Measurements from ENCODE around the gene BBS2.

BBS2 gene, protein sequence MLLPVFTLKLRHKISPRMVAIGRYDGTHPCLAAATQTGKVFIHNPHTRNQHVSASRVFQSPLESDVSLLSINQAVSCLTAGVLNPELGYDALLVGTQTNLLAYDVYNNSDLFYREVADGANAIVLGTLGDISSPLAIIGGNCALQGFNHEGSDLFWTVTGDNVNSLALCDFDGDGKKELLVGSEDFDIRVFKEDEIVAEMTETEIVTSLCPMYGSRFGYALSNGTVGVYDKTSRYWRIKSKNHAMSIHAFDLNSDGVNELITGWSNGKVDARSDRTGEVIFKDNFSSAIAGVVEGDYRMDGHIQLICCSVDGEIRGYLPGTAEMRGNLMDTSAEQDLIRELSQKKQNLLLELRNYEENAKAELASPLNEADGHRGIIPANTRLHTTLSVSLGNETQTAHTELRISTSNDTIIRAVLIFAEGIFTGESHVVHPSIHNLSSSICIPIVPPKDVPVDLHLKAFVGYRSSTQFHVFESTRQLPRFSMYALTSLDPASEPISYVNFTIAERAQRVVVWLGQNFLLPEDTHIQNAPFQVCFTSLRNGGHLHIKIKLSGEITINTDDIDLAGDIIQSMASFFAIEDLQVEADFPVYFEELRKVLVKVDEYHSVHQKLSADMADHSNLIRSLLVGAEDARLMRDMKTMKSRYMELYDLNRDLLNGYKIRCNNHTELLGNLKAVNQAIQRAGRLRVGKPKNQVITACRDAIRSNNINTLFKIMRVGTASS

DNA sequence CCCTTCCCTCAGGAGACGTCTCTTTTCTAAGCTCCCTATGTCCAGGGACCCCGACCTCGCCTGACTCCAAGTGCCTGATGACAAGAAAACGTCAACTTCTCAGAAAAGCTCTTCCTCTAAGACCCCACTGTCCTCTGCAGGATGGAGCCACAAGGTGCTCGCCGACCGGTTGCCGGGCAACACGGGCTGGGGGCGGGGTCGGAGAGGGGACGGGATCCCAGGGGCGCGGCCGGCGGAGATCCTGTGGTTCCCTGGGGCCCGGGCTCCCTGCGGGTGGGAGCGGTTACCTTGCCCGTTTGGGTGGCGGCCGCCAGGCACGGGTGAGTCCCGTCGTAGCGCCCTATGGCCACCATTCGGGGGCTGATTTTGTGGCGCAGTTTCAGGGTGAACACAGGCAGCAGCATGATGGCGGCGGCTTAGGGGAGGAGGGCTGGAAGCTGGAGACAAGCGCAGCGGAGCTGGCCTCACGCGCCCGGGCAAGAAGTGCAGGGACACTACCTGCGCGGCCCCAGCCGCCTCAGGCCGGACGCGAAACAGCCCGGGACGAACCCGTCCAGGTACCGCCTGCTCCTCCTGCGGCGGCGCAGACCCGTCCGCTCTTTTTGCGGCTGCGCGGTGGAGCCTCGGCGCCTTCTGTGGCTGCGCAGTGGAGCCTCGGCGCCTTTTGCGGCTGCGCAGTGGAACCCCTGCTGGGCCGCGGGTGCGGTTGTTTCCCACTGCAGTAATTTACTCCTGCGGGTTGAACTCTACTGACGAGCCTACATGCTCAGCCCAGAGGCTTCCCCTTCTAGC, at the start of gene BBS2:
BBS2 (minus strand) TSS at position 566 of the 792 bp plus-strand sequence; CDS start at position 404, 162 bp downstream.
- DNase-seq (ENCODE audit: low read depth in 2 of 2, low spot score in 1 of 2): peak; percentile 83 to 87

DNA sequence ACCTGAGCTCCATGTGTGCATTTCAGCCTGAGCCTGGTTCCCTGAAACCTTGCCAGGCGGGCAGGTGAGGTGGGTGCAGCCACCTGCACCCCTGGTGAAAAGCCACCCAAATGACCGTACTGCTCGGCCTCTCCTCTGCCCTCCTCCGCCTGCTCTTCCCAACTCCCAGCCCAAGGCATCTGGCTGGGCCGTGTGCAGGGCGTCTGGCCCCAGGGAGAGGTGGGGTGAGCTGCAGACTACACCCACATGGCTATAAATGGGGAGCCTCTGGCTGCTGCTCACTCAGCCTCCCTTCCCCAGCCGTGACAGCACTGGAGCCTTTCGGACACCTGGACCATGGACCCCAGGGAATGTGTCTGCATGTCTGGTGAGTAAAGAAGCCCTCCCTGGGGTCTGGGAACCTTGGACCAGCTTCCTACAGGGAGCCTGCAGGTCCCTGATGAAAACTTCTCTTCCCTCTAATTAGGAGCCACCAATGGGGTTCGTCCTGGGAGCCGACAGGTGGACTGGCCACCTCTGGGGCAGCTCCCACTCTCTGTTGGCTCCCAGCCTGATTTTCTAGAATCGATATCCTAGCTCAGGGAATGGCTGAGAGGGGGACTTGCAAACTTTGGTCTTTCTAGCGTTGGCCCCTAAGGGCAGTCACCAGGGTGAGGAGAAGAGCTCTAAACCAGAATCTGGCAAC, 45.1 kb upstream of the BBS2 start, which contains the start of gene MT4:
MT4 (plus strand) TSS at position 281 of the 685 bp plus-strand sequence; CDS start at position 337, 56 bp downstream.
- DNase-seq (ENCODE audit: low read depth in 2 of 2, low spot score in 1 of 2): no peak

DNA sequence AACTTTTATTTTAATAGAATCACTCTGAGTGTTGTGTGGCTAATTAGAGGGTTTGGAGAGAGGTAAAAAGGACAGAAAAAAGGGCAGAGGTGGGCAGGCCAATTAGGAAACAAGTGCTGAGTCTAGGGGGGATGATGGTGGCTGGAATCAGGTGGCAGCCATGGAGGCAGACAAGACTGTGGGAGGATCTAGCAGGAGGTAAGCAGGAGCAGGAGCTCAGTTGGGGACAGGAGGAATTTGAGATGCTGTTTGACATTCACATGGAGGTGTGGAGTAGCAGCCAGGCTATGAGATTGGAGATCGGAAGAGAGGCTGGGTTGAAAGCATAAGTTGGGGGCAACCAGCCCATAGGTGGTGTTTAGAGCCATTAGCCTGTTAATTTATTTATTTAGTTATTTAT, 41.3 kb upstream of the BBS2 start:
- no peak for DNase-seq (ENCODE audit: low read depth in 2 of 2, low spot score in 1 of 2)

DNA sequence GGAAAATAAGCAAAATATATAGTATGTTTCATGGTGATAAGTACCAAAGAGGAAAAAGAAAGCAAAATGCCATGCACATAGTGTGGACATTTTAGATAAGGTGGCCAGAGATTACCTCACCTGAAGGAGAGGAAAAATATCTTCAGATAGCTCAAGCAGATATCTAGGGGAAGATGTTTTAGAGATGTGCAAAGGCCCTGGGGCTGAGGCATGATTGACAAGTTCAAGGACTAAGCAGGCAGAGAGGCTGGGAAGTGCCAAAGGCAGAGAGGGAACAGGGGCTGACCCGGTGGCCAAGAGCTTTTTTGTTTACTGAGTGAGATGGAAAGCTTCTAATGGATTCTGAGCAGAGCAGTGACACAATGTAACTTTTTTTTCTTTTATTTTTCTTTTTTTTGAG, 40.6 kb upstream of the BBS2 start:
- no peak for DNase-seq (ENCODE audit: low read depth in 2 of 2, low spot score in 1 of 2)

DNA sequence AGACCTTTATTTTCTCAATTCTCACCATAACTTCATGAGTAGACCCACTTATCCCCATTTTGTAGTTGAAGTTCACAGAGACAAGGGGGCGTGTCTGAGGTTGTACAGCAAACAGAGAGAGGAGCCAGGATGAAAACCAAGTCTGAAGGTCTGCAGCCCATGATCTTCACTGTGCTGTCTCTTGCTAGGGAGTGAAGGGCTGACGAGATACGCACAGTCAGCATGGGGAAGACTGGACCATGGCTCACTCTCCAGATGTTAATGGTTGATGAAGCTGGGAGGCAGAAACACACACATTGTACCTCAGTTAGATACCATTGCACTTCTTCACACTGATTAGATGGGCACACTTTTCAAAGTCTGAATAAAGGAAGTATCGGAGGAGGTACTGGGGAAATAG, 39.3 kb upstream of the BBS2 start:
- no peak for DNase-seq (ENCODE audit: low read depth in 2 of 2, low spot score in 1 of 2)

DNA sequence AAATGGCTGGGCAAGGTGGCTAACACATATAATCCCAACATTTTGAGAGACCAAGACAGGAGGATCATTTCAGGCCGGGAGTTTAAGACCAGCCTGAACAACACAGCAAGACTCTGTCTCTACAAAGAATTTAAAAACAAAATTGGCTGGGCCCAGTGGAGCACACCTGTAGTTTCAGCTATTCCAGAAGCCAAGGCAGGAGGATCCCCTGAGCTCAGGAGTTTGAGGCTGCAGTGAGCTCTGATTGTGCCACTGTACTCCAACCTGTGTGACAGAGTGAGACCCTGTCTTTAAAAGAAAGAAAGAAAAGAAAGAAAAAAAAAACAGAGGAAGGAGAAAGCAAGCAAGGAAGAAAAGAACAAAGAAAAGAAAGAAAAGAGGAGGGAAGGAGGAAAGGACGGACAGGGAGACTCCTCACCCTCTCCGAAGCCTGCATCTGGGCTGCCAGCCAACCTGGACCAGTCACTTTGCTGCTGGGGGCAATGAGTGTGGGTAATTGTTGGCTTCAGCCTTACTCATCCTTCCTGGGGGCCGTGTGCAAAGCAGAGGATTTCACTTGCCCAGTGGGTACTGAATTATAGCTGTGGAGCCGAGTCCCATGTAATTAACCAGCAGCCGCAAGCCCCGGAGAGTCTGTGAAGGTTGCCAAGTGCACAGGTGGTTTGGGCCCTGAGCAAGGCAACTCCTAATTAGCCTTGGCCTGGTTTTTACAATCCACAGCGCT, 38.4 kb upstream of the BBS2 start:
- DNase-seq (ENCODE audit: low read depth in 2 of 2, low spot score in 1 of 2): no peak

DNA sequence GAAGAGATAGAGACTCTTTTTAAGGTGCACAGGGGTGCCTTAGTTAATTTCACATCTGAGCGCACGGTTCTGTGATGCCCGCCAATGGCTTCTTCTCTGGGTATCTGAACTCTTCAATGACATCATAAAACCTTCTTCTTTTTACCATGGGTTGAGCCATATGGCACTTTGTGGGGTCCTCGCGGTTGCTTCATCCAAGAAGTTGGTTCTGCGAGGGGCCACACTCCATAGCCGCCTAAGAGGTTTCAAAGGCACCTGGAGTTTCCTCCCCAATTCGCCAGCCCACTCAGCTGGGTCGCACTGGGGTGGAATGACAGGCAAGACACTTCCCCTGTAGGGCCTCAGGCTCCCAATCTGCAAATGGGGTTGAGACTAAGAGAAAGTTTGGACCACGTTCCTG, 34.6 kb upstream of the BBS2 start:
- DNase-seq (ENCODE audit: low read depth in 2 of 2, low spot score in 1 of 2): no peak

DNA sequence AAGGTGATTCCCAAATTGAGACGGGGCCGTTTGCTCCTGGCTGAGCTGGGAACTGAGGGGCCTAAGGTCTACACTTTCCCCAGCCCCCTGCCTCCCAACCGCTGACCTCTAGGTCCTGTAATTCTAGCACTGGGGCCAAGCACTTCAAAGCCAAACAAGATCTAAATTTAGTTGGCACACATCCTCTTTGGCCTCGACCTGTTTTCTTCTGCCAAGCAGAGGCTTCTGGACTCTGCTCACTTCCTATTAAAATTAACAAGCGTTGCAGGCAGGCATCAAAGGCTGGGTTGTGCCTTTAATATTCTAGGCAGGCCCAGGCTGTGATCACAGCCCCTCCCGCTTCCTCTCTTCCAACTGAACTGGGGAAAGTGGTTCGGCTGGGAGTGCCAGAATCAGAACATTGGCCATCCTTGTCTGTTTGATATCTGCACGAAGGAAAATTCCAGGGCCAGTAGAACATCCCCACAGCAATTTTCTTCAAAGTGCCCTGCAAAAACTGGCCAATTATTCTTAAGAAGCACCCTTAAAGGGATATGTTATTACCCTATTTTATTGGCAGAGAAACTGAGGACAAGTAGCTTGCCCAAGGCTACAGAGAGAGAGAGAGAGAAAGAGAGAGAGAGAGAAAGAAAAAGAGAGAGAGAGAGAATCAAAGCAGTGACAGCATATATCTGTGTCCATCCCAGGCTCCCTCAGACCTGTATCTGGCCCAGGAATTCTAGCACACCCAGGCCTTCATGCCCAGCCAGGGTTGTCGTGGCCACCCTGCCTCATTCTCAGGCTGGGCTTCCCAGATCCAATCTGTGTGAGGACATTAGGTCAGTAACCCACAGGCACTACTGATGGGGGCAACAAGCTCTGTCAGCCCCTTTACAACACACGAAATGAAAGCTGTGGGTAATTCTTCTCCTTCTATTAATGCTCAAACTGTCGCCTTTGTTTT, 32.2 kb upstream of the BBS2 start:
- no peak for DNase-seq (ENCODE audit: low read depth in 2 of 2, low spot score in 1 of 2)

DNA sequence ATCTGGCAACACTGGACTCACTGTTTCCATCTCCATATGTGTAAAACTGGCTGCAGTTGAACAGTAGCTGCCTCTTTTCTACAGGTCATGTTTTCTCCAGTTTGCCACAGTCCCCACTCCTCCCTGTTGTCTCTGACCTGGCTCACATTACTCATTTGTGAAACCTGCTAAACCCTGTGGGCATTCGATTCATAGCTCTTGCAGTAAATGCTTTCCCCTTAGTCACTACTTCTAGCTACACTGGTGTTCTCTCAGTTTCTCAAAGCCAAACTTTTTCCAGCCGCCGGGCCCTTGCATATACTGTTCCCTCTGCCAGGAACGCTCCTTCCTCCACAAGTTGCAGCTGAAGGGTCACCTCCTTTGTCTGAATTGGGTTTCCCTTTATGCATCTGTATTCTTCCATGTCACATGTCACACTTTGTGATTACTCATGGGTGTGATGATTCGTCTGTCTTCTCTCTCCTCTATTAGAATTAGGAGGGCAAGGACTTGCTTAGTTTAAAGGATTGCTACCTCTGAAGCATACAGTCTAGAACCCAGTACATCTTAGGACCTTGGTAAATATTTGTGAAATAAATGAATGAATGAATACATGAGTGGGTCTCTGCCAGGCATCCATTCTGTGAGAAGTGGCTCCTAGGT, 30.0 kb upstream of the BBS2 start:
- DNase-seq (ENCODE audit: low read depth in 2 of 2, low spot score in 1 of 2): no peak

DNA sequence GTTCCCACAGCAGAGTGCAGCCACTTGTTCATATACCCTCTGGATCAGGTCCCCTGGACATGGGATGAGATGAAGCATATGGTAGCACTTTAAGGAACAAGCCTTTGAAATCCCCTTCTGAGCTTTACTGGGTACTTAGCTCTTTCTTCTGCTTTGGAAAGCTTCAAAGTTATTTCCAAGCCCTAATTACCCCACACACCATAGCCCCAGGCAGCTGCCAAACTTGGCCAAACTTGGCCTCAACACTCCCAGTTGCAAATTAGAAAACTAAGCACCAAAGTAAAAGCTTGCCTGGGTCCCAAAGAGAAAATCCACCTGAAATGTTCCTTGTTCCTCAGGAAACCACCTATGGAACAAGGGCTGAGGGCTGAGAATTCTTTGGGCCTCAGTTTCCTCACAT, 29.3 kb upstream of the BBS2 start:
- DNase-seq (ENCODE audit: low read depth in 2 of 2, low spot score in 1 of 2): no peak

DNA sequence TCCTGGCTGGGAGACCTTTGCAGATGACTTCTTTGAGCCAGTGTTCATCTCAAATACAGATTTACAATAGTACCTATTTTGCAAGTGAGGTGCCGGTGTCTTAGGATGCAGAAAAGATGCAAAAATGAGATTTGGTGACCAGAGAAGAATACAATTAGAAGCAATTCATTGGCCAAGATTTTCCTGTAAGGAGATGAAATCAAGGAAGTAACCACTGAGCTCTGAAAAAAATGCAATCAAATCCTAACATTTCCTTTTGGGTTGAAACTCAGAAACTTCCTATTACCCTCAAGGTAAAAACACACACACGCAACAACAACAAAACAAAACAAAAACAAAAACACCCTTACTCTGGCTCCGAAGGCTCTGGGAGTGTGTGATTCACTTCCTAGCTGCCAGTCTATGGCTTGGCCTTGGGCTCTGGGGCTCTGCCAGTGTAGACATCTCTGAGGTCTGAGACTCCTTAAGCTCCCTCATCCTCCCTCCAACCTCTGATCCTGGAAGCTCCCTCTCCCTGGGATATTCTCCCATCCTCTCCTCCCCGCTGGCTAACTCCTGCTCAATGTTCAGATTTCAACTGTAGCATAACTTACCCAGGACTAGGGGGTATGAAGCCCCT, 28.2 kb upstream of the BBS2 start:
- no peak for DNase-seq (ENCODE audit: low read depth in 2 of 2, low spot score in 1 of 2)

DNA sequence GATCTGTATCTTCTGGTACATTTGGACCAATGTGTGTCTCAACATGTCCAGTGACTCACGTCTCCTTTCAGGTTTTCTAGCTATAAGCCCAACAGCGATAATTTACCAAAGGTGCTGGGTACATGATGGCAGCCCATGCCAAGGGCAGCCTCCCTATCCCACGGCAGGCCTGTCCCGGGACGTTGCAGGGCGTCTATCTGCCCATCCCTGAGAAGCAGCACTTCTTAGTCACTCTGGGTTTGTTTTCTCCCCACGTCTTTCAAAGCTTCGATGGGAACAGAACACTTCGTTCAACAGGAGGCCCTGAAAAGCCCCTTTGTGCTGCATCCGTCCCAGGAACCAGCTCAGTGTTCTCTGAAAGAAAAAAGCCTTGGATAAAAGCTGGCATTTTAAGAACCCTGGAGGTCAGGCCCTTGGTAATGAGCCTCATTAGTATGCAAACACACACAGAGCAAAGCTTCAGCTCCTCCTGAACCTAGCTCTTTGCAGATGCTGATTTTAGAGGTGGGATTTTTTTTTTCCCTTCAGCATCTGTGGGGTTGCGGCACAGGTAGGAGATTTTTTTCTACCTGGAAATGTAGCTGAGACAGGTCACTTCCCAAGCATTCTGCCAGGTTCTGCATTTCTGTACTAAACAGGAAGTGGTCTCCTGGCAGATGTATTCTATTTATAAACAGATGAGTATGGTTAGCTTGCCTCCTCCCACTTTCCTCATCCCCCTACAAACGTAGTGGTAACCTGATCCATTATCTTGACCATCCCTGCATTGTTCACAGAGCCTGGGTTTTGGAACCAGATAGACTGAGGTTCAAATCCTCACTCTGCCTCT, 27.5 kb upstream of the BBS2 start:
- DNase-seq (ENCODE audit: low read depth in 2 of 2, low spot score in 1 of 2): no peak

DNA sequence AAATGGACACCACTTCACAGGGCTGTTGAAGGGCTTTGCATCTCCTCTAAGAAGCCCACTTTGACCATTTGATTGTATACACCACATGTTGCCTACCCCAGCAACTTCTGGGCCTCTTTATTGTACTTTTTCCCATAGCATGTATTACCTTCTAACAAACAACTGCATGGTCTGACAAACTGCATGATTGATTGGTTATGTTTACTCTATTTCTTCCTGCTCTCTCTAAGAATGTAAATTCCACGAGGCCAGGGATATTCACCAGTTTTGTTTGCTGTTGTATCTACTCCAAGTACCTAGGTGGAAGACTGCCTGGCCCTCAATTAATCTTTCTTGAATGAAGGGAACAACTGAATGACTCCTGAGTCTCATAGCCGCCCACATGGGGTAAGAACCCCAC, 22.2 kb upstream of the BBS2 start:
- DNase-seq (ENCODE audit: low read depth in 2 of 2, low spot score in 1 of 2): no peak

DNA sequence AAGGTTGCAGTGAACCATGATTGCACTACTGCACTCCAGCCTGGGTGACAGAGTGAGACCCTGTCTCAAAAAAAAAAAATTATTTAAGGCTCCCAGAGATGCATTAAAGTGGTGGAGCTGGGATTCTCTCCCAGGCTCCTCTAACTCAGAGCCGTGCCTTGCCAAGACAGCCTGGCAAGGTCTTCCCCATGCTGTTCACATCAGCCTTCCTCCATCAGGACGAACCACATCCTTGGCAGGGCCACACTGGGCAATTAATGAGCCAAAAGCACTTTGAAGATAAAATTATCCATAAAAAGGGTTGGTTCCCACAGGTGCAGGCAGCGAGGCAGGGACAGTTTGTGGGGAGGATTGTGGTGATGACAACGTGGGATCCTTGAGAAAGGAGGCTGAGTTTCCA, 19.8 kb upstream of the BBS2 start:
- DNase-seq (ENCODE audit: low read depth in 2 of 2, low spot score in 1 of 2): no peak

DNA sequence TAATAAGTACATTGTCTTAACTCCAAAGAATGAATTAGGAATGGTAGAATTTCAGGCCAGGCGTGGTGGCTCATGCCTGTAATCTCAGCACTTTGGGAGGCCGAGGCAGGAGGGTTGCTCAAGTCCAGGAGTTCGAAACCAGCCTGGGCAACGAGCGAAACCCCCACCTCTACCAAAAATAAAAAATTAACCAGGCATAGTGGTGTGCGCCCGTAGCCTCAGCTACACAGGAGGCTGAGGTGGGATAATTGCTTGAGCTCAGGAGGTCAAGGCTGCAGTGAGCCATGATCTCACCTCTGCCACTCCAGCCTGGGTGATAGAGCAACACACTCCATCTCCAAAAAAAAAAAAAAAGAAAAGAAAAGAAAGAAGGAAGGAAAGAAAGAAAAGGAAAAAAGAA, 18.5 kb upstream of the BBS2 start:
- no peak for DNase-seq (ENCODE audit: low read depth in 2 of 2, low spot score in 1 of 2)

DNA sequence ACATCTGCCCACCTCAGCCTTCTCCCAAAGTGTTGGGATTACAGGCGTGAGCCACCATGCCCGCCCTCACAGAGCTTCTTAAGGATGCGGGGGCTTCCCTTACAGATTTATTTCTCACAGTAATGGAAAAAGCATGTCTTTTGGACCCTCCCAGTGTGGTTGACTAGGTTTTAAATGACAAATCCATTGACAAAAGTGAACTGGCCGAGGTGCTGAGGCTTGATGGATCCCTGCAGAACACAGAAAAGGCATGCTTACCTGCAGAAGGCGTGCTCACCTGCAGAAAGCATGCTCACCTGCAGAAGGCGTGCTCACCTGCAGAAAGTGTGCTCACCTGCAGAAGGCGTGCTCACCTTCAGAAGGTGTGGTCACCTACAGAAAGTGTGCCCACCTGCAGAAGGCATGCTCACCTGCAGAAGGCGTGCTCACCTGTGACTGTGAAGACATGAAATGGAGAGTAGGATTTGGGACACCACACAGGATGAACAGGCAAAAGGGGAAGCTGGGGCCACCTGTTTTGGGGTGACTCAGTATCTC, 15.1 kb upstream of the BBS2 start:
- no peak for DNase-seq (ENCODE audit: low read depth in 2 of 2, low spot score in 1 of 2)

DNA sequence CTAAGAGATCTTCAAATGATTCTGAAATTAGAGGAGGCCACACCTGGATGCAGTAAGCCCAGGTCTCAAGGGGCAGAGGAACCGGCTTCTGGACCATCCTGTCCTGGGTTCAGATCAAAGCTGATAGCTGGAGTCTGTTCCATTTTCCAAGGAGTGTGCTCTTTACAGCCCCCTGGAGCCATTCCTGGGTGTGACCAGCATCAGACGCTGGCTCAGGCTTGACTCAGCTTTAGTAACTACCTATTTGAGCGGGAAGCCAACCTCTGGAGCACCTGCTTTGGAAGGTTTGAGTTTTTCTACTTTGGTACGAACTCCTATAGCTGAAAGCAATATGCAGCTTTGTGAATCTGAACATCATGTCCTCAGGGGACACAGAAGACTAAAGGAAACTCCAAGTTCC, 12.9 kb upstream of the BBS2 start:
- no peak for DNase-seq (ENCODE audit: low read depth in 2 of 2, low spot score in 1 of 2)
